H9 (cell line): Measurements from ENCODE around the gene IL17REL. TPM values are rescaled to one million over a fixed set of nuclear protein-coding genes. Genes with fewer than 3 reads are reported as not detected.

Experiments used
- DNase-seq: peaks from one replicate; pipeline ENCODE4 v3.0.0-alpha.2; 2017
- H2AFZ ChIP-seq: one replicate; pipeline ENCODE4 v1.6.1; 2013; ENCODE audit warnings: mild to moderate bottlenecking, low read length, control low read depth, moderate library complexity
- H2AK5ac ChIP-seq: 2 replicates; pipeline ENCODE4 v1.6.1; 2013; ENCODE audit warnings: low read length, control low read depth, mixed read lengths; ENCODE audit not compliant: insufficient read length
- H2BK120ac ChIP-seq: one replicate; pipeline ENCODE4 v1.6.1; 2013; ENCODE audit warnings: low read depth, mild to moderate bottlenecking, low read length, control low read depth, inconsistent platforms; ENCODE audit not compliant: poor library complexity, severe bottlenecking
- H2BK12ac ChIP-seq: 2 replicates; pipeline ENCODE4 v1.6.1; 2013; ENCODE audit warnings: low read length, control low read depth, mixed read lengths, low read depth; ENCODE audit not compliant: insufficient read length
- H2BK15ac ChIP-seq: 2 replicates; pipeline ENCODE4 v1.6.1; 2013; ENCODE audit warnings: low read depth, low read length, control low read depth
- H2BK20ac ChIP-seq: one replicate; pipeline ENCODE4 v1.6.1; 2013; ENCODE audit warnings: low read depth, mild to moderate bottlenecking, low read length, control low read depth, inconsistent platforms; ENCODE audit not compliant: poor library complexity, severe bottlenecking
- H2BK5ac ChIP-seq: 2 replicates; pipeline ENCODE4 v1.6.1; 2013; ENCODE audit warnings: low read length, control low read depth, mixed read lengths; ENCODE audit not compliant: insufficient read length
- H3K14ac ChIP-seq: 2 replicates; pipeline ENCODE4 v1.6.1; 2013; ENCODE audit warnings: low read length, control low read depth; ENCODE audit not compliant: insufficient read depth
- H3K18ac ChIP-seq: 2 replicates; pipeline ENCODE4 v1.6.1; 2013; ENCODE audit warnings: low read depth, mild to moderate bottlenecking, mixed read lengths, low read length, control low read depth; ENCODE audit not compliant: insufficient read length
- H3K23ac ChIP-seq: 2 replicates; pipeline ENCODE4 v1.6.1; 2013; ENCODE audit warnings: low read length, control low read depth, mixed read lengths, low read depth; ENCODE audit not compliant: insufficient read length
- H3K23me2 ChIP-seq: 2 replicates; pipeline ENCODE4 v1.6.1; 2013; ENCODE audit warnings: low read depth, mild to moderate bottlenecking, mixed read lengths, low read length, control low read depth; ENCODE audit not compliant: insufficient read length, poor library complexity, severe bottlenecking
- H3K27ac ChIP-seq: 2 replicates; pipeline ENCODE4 v1.5.1; 2013; ENCODE audit warnings: low read length, control low read depth, mixed read lengths, low read depth; ENCODE audit not compliant: insufficient read length
- H3K27me3 ChIP-seq: 2 replicates; pipeline ENCODE4 v1.6.1; 2013; ENCODE audit warnings: low read length, control low read depth, inconsistent platforms; ENCODE audit not compliant: insufficient read depth
- H3K4ac ChIP-seq: 2 replicates; pipeline ENCODE4 v1.6.1; 2013; ENCODE audit warnings: low read depth, mild to moderate bottlenecking, control low read depth, inconsistent platforms, low read length, moderate library complexity
- H3K4me1 ChIP-seq: 2 replicates; pipeline ENCODE4 v1.6.1; 2013; ENCODE audit warnings: low read length, control low read depth, inconsistent platforms; ENCODE audit not compliant: insufficient read depth
- H3K4me2 ChIP-seq: 2 replicates; pipeline ENCODE4 v1.6.1; 2013; ENCODE audit warnings: low read length, control low read depth, mixed read lengths; ENCODE audit not compliant: insufficient read length, insufficient read depth
- H3K56ac ChIP-seq: 2 replicates; pipeline ENCODE4 v1.6.1; 2013; ENCODE audit warnings: low read depth, mild to moderate bottlenecking, mixed read lengths, low read length, control low read depth; ENCODE audit not compliant: insufficient read length
- H3K79me1 ChIP-seq: 2 replicates; pipeline ENCODE4 v1.6.1; 2013; ENCODE audit warnings: low read depth, mild to moderate bottlenecking, moderate library complexity, low read length, control low read depth, inconsistent platforms; ENCODE audit not compliant: insufficient read depth, poor library complexity, severe bottlenecking
- H3K79me2 ChIP-seq: 2 replicates; pipeline ENCODE4 v1.6.1; 2013; ENCODE audit warnings: low read length, control low read depth, inconsistent platforms; ENCODE audit not compliant: insufficient read depth
- H3K9ac ChIP-seq: 2 replicates; pipeline ENCODE4 v1.6.1; 2013; ENCODE audit warnings: low read length, control low read depth, mixed read lengths; ENCODE audit not compliant: insufficient read length; ENCODE audit errors: extremely low read depth
- H3K9me3 ChIP-seq: one replicate; pipeline ENCODE4 v1.6.1; 2013; ENCODE audit warnings: low read depth, low read length, inconsistent platforms; ENCODE audit not compliant: control insufficient read depth
- H3T11ph ChIP-seq: one replicate; pipeline ENCODE4 v1.6.1; 2013; ENCODE audit warnings: mild to moderate bottlenecking, low read length, control low read depth, inconsistent platforms
- H4K20me1 ChIP-seq: one replicate; pipeline ENCODE4 v1.6.1; 2013; ENCODE audit not compliant: control insufficient read depth, insufficient read length, insufficient read depth
- H4K5ac ChIP-seq: 2 replicates; pipeline ENCODE4 v1.6.1; 2013; ENCODE audit warnings: low read depth, mild to moderate bottlenecking, mixed read lengths, low read length, control low read depth; ENCODE audit not compliant: insufficient read length
- H4K8ac ChIP-seq: replicated peaks from 2 replicates; pipeline ENCODE4 v1.6.1; 2013; ENCODE audit warnings: low read length, control low read depth, mixed read lengths, low read depth; ENCODE audit not compliant: insufficient read length
- H4K91ac ChIP-seq: 2 replicates; pipeline ENCODE4 v1.6.1; 2013; ENCODE audit warnings: low read depth, mild to moderate bottlenecking, moderate library complexity, mixed read lengths, low read length, control low read depth; ENCODE audit not compliant: insufficient read length
- H3K27ac Mint-ChIP-seq, 3 experiments: 2 replicates in 2 of 3; 3 replicates in 1 of 3; pipeline ENCODE4 v1.8.0; 2020 to 2021; ENCODE audit warnings: mixed read lengths in 3 of 3, mild to moderate bottlenecking in 1 of 3, moderate library complexity in 1 of 3
- H3K27me3 Mint-ChIP-seq: 2 replicates; pipeline ENCODE4 v1.8.0; 2021; ENCODE audit warnings: low read depth, mild to moderate bottlenecking, moderate library complexity, mixed read lengths
- H3K36me3 Mint-ChIP-seq, 3 experiments: 2 replicates in 2 of 3; 3 replicates in 1 of 3; pipeline ENCODE4 v1.8.0; 2020 to 2021; ENCODE audit warnings: low read depth in 3 of 3, mixed read lengths in 3 of 3; ENCODE audit not compliant: insufficient read depth in 1 of 3
- H3K4me1 Mint-ChIP-seq, 2 experiments: 2 replicates each; pipeline ENCODE4 v1.8.0; 2020; ENCODE audit warnings: mixed read lengths in 2 of 2
- H3K4me3 Mint-ChIP-seq, 2 experiments: 2 replicates in 1 of 2; 3 replicates in 1 of 2; pipeline ENCODE4 v1.8.0; 2020 to 2021; ENCODE audit warnings: mild to moderate bottlenecking in 2 of 2, mixed read lengths in 2 of 2, moderate library complexity in 1 of 2
- H3K9me3 Mint-ChIP-seq, 2 experiments: 2 replicates in 1 of 2; 3 replicates in 1 of 2; pipeline ENCODE4 v1.8.0; 2020; ENCODE audit warnings: mild to moderate bottlenecking in 2 of 2, mixed read lengths in 2 of 2, moderate library complexity in 1 of 2
- CTCF ChIP-seq: fragments of 200-600 bp; sonication (generic); conservative IDR thresholded peaks from 3 replicates; pipeline ENCODE4 v1.8.0; 2021; ENCODE audit warnings: antibody characterized with exemption, mild to moderate bottlenecking
- WGBS: extraction: QIAGEN DNeasy Blood & Tissue Kit; methylation state at CpG from one replicate; pipeline ENCODE4 v1.1.7; 2013; ENCODE audit warnings: missing lambda C conversion rate, low lambda C conversion rate, mixed read lengths; ENCODE audit not compliant: insufficient read length; ENCODE audit errors: extremely low coverage; 5-methylcytosine and 5-hydroxymethylcytosine counted together
- total RNA-seq: library from RNA; stranded (reverse); gene quantifications from 2 replicates; pipeline ENCODE4 v1.2.1, GENCODE V29; 2021

The IL17REL gene
- total RNA-seq, 1 experiment from 2014 or later: 0.20 TPM

- Mint-ChIP-seq H3K27me3 (peaks cover 8% of the 10 kb centered on the region; the same call in 1 of the 2 replicates), H3K4me3 (no peak overlapping the region; a peak in 1 of 5 replicates)
- no peak overlapping the region for H3K4me2 ChIP-seq
These were observed 28.9 kb upstream of the IL17REL start for GRCh38 chr22:50041361-50042065.

More at GRCh38 chr22:50041361-50042065, 28.9 kb upstream of the IL17REL start:
- Histone ChIP-seq H3K4ac (no peak overlapping the region), H3K23ac (no peak overlapping the region), H3K9me3 (no peaks in the 10 kb centered on the region), H3K14ac (no peak overlapping the region), H2BK120ac (no peak overlapping the region), H4K20me1 (no peaks in the 10 kb centered on the region), H4K8ac (no peak overlapping the region), H4K91ac (no peak overlapping the region), H3K27me3 (no peaks in the 10 kb centered on the region), H4K5ac (no peak overlapping the region), H3K18ac (no peak overlapping the region), H3K4me1 (no peaks in the 10 kb centered on the region), H2BK5ac (no peak overlapping the region), H2AFZ (no peak overlapping the region), H3K23me2 (no peaks in the 10 kb centered on the region), H2AK5ac (no peak overlapping the region), H3K27ac (no peak overlapping the region), H3K56ac (no peak overlapping the region), H3T11ph (no peak overlapping the region), H2BK20ac (no peak overlapping the region), H3K79me2 (no peaks in the 10 kb centered on the region), H2BK12ac (no peak overlapping the region), H3K9ac (no peak overlapping the region), H3K79me1 (no peaks in the 10 kb centered on the region), H2BK15ac (no peak overlapping the region)
- TF ChIP-seq CTCF: no peak
- no peak for DNase-seq
- no peaks in the 10 kb centered on the region for H3K36me3 Mint-ChIP-seq
- WGBS: no CpG with 5 or more reads among the region's 17 CpGs
- H3K4me1 Mint-ChIP-seq: no peaks in the 10 kb centered on the region
- peaks cover 4 to 10% of the 10 kb centered on the region in 2 experiments; a peak in 3 of 5 replicates for H3K9me3 Mint-ChIP-seq
- H3K27ac Mint-ChIP-seq: no peak overlapping the region
